SK-N-SH treated with all-trans-retinoic acid at 6 μM for 48 hours (cell line): ENCODE measurements around the gene HSPG2.

ENCODE experiments used
- ATAC-seq: fragments of 200-7000 bp; cut with Tn5 transposase; 3 replicates; pipeline ENCODE4 v1.9.1; 2020; ENCODE audit warnings: mild to moderate bottlenecking, moderate library complexity
- ARNTL ChIP-seq: fragments of 450-650 bp; formaldehyde crosslinking; IDR thresholded peaks from 2 replicates; pipeline ENCODE4 v1.5.0; 2020; ENCODE audit warnings: low read depth, mild to moderate bottlenecking, moderate library complexity, borderline replicate concordance
- BACH2 ChIP-seq: fragments of 250-450 bp; sonication (Bioruptor Pico); IDR thresholded peaks from 2 replicates; pipeline ENCODE4 v1.9.0; 2021; ENCODE audit warnings: mild to moderate bottlenecking, borderline replicate concordance
- CREB5 ChIP-seq: fragments of 250-450 bp; sonication (Bioruptor Pico); IDR thresholded peaks from 2 replicates; pipeline ENCODE4 v1.5.1; 2020; ENCODE audit warnings: low read depth, mild to moderate bottlenecking, moderate library complexity
- CSRNP3 ChIP-seq: fragments of 250-450 bp; sonication (Bioruptor Pico); IDR thresholded peaks from 2 replicates; pipeline ENCODE4 v1.5.1; 2021; ENCODE audit warnings: mild to moderate bottlenecking, moderate library complexity
- ESRRG ChIP-seq: fragments of 250-450 bp; sonication (Bioruptor Pico); IDR thresholded peaks from 2 replicates; pipeline ENCODE4 v1.6.1; 2021; ENCODE audit warnings: mild to moderate bottlenecking
- GLIS3 ChIP-seq: fragments of 250-450 bp; sonication (Bioruptor Pico); IDR thresholded peaks from 2 replicates; pipeline ENCODE4 v1.5.0; 2020; ENCODE audit warnings: mild to moderate bottlenecking, moderate library complexity
- ISL1 ChIP-seq: fragments of 250-450 bp; sonication (Bioruptor Pico); IDR thresholded peaks from 2 replicates; pipeline ENCODE4 v2.1.2; 2022; ENCODE audit warnings: mild to moderate bottlenecking, moderate library complexity
- POU6F1 ChIP-seq: fragments of 250-450 bp; sonication (Bioruptor Pico); IDR thresholded peaks from 2 replicates; pipeline ENCODE4 v1.8.0; 2021; ENCODE audit warnings: low read depth, mild to moderate bottlenecking, moderate library complexity, borderline replicate concordance
- PPARA ChIP-seq: fragments of 250-450 bp; sonication (Bioruptor Pico); IDR thresholded peaks from 2 replicates; pipeline ENCODE4 v1.5.0; 2020; ENCODE audit warnings: mild to moderate bottlenecking, borderline replicate concordance
- RARB ChIP-seq: fragments of 250-450 bp; sonication (Bioruptor Pico); IDR thresholded peaks from 2 replicates; pipeline ENCODE4 v1.8.0; 2021; ENCODE audit warnings: mild to moderate bottlenecking, moderate library complexity
- SNAI2 ChIP-seq: fragments of 250-450 bp; sonication (Bioruptor Pico); IDR thresholded peaks from 2 replicates; pipeline ENCODE4 v1.5.0; 2020; ENCODE audit warnings: mild to moderate bottlenecking, moderate library complexity
- TCF4 ChIP-seq: fragments of 250-450 bp; sonication (Bioruptor Pico); IDR thresholded peaks from 2 replicates; pipeline ENCODE4 v1.8.0; 2021; ENCODE audit warnings: mild to moderate bottlenecking, moderate library complexity, borderline replicate concordance
- TOX ChIP-seq: fragments of 250-450 bp; sonication (Bioruptor Pico); IDR thresholded peaks from 2 replicates; pipeline ENCODE4 v1.8.0; 2021; ENCODE audit warnings: mild to moderate bottlenecking, moderate library complexity, borderline replicate concordance
- TSHZ2 ChIP-seq: fragments of 250-450 bp; sonication (Bioruptor Pico); IDR thresholded peaks from 2 replicates; pipeline ENCODE4 v1.5.0; 2020; ENCODE audit warnings: mild to moderate bottlenecking, moderate library complexity
- ZC3H10 ChIP-seq: fragments of 250-450 bp; sonication (Bioruptor Pico); IDR thresholded peaks from 2 replicates; pipeline ENCODE4 v1.5.1; 2021; ENCODE audit warnings: mild to moderate bottlenecking, moderate library complexity
- ZFP3 ChIP-seq: fragments of 250-450 bp; sonication (Bioruptor Pico); IDR thresholded peaks from 2 replicates; pipeline ENCODE4 v1.5.0; 2020; ENCODE audit warnings: mild to moderate bottlenecking, moderate library complexity
- ZFP30 ChIP-seq: fragments of 450-650 bp; formaldehyde crosslinking; IDR thresholded peaks from 2 replicates; pipeline ENCODE4 v1.5.0; 2022; ENCODE audit warnings: mild to moderate bottlenecking, moderate library complexity
- ZNF565 ChIP-seq: fragments of 450-650 bp; formaldehyde crosslinking; conservative IDR thresholded peaks from 2 replicates; pipeline ENCODE4 v1.5.0; 2020; ENCODE audit warnings: low read depth, mild to moderate bottlenecking, moderate library complexity
- ZNF70 ChIP-seq: fragments of 450-650 bp; formaldehyde crosslinking; IDR thresholded peaks from 2 replicates; pipeline ENCODE4 v1.5.0; 2020; ENCODE audit warnings: mild to moderate bottlenecking, moderate library complexity
- ZNF8 ChIP-seq: fragments of 450-650 bp; formaldehyde crosslinking; IDR thresholded peaks from 2 replicates; pipeline ENCODE4 v1.5.0; 2020; ENCODE audit warnings: mild to moderate bottlenecking, moderate library complexity

Gene HSPG2

GRCh38 chr1:21782868-21783678 lies 154.0 kb downstream of the HSPG2 start, which contains the start of gene USP48:
TSS of gene USP48 (minus strand) at chr1:21783149. CDS start at chr1:21782957, 192 bp downstream.
- peak; percentile 92 for ATAC-seq
- TF ChIP-seq ESRRG (no peak), GLIS3 (no peak), ZFP3 (no peak), ARNTL (CRISPR knock-in tag) (no peak), ZNF565 (CRISPR knock-in tag) (0 out of 2 replicates have a peak, but pooled peaks have one; percentile 55), ZC3H10 (CRISPR knock-in tag) (no peak), RARB (CRISPR knock-in tag) (no peak), TCF4 (CRISPR knock-in tag) (no peak), SNAI2 (CRISPR knock-in tag) (no peak), ZNF8 (CRISPR knock-in tag) (no peak), BACH2 (no peak), ISL1 (no peak), PPARA (CRISPR knock-in tag) (no peak), TOX (CRISPR knock-in tag) (no peak), ZFP30 (CRISPR knock-in tag) (no peak), ZNF70 (CRISPR knock-in tag) (0 out of 2 replicates have a peak, but pooled peaks have one; percentile 25)
- TF ChIP-seq, all 23 proteins: peak for 2

- ATAC-seq = peak; percentile 67
- no peak for TF ChIP-seq CSRNP3 (CRISPR knock-in tag)
- no peak for TF ChIP-seq ISL1
- no peak for TF ChIP-seq TSHZ2
- no peak for TF ChIP-seq POU6F1 (CRISPR knock-in tag)
- no peak for TF ChIP-seq CREB5
- TF ChIP-seq RARB (CRISPR knock-in tag) = no peak
Observed at GRCh38 chr1:21782349-21782867, 154.7 kb downstream of the HSPG2 start.

GRCh38 chr1:21781815-21782348 lies 155.2 kb downstream of the HSPG2 start:
- ATAC-seq = peak; percentile 38
- TF ChIP-seq SNAI2 (CRISPR knock-in tag) (no peak), RARB (CRISPR knock-in tag) (no peak), TSHZ2 (no peak), ISL1 (no peak), ARNTL (CRISPR knock-in tag) (no peak)
